ENCODE results near the gene KRT72. TPM values are rescaled to one million over a fixed set of nuclear protein-coding genes. Genes with fewer than 3 reads are reported as not detected.

The KRT72 gene
- total RNA-seq, 1 experiment from 2014 or later = not detected

DNA sequence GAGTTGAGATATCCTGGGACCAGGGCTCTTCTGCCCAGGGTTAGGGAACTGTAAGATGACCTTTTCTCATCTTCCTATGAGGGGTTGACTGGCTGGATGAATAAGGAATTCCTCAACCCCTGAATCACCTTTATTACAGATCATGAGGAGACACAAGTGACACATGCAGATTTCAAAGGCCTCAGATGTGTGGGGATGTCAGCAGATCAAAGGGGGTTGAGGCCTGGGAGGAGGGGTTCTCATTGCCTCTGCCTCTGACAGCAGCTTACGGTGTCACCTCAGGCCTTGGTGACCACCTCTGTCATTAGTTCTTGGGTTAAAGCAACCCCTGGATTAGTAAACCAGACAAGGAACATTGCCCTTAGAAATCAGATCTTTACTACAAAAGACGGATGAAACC, 2.1 kb upstream of the KRT72 start:
- Histone ChIP-seq H2AK5ac (ENCODE audit: insufficient read length, low read length) (no peak overlapping the region), H4K91ac (ENCODE audit: insufficient read length, low read depth, low read length) (no peak overlapping the region), H3K9me3 (ENCODE audit: control insufficient read depth, low read depth, low read length) (no peaks in the 10 kb centered on the region), H3K27me3 (ENCODE audit: insufficient read depth, low read length) (no peaks in the 10 kb centered on the region), H4K5ac (ENCODE audit: insufficient read length, low read depth, low read length) (no peak overlapping the region), H2BK15ac (ENCODE audit: low read depth, low read length) (no peak overlapping the region), H3K9ac (ENCODE audit: extremely low read depth, insufficient read length, low read length) (no peak overlapping the region), H2BK120ac (ENCODE audit: low read depth, low read length, poor library complexity, severe bottlenecking) (no peak overlapping the region), H3K79me1 (ENCODE audit: insufficient read depth, low read depth, low read length, poor library complexity, severe bottlenecking) (no peaks in the 10 kb centered on the region), H3K4me2 (ENCODE audit: insufficient read depth, insufficient read length, low read length) (no peak overlapping the region), H2BK20ac (ENCODE audit: low read depth, low read length, poor library complexity, severe bottlenecking) (no peak overlapping the region), H2AFZ (ENCODE audit: low read length) (no peak overlapping the region), H3K56ac (ENCODE audit: insufficient read length, low read depth, low read length) (no peak overlapping the region), H3K23me2 (ENCODE audit: insufficient read length, low read depth, low read length, poor library complexity, severe bottlenecking) (no peaks in the 10 kb centered on the region), H3K14ac (ENCODE audit: insufficient read depth, low read length) (no peak overlapping the region), H2BK5ac (ENCODE audit: insufficient read length, low read length) (no peak overlapping the region), H3K27ac (ENCODE audit: insufficient read length, low read depth, low read length) (no peak overlapping the region), H4K20me1 (ENCODE audit: control insufficient read depth, insufficient read depth, insufficient read length) (no peaks in the 10 kb centered on the region), H3T11ph (ENCODE audit: low read length) (no peak overlapping the region), H3K4me1 (ENCODE audit: insufficient read depth, low read length) (no peaks in the 10 kb centered on the region), H3K18ac (ENCODE audit: insufficient read length, low read depth, low read length) (no peak overlapping the region), H4K8ac (replicated peaks; ENCODE audit: insufficient read length, low read depth, low read length) (no peak overlapping the region), H3K79me2 (ENCODE audit: insufficient read depth, low read length) (no peaks in the 10 kb centered on the region), H3K23ac (ENCODE audit: insufficient read length, low read depth, low read length) (no peak overlapping the region), H3K4ac (ENCODE audit: low read depth, low read length) (no peak overlapping the region), H2BK12ac (ENCODE audit: insufficient read length, low read depth, low read length) (no peak overlapping the region)
- no CpG with 5 or more reads among the region's 2 CpGs for WGBS (ENCODE audit: extremely low coverage, insufficient read length, low lambda C conversion rate)
- no peak overlapping the region for H3K4me3 Mint-ChIP-seq
- DNase-seq = peak; percentile 6
- H3K9me3 Mint-ChIP-seq = no peaks in the 10 kb centered on the region
- H3K4me1 Mint-ChIP-seq = no peaks in the 10 kb centered on the region
- TF ChIP-seq, protein P1, sequence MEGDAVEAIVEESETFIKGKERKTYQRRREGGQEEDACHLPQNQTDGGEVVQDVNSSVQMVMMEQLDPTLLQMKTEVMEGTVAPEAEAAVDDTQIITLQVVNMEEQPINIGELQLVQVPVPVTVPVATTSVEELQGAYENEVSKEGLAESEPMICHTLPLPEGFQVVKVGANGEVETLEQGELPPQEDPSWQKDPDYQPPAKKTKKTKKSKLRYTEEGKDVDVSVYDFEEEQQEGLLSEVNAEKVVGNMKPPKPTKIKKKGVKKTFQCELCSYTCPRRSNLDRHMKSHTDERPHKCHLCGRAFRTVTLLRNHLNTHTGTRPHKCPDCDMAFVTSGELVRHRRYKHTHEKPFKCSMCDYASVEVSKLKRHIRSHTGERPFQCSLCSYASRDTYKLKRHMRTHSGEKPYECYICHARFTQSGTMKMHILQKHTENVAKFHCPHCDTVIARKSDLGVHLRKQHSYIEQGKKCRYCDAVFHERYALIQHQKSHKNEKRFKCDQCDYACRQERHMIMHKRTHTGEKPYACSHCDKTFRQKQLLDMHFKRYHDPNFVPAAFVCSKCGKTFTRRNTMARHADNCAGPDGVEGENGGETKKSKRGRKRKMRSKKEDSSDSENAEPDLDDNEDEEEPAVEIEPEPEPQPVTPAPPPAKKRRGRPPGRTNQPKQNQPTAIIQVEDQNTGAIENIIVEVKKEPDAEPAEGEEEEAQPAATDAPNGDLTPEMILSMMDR (conservative IDR thresholded peaks at IDR 0.05) = no peak
- H3K27ac Mint-ChIP-seq = no peak overlapping the region
- H3K27me3 Mint-ChIP-seq (ENCODE audit: low read depth) = peaks cover 35% of the 10 kb centered on the region
- no peaks in the 10 kb centered on the region for H3K36me3 Mint-ChIP-seq (ENCODE audit: insufficient read depth in 1 of 3, low read depth in 3 of 3)

Measured in H9 (cell line).